Measurements from ENCODE around the gene ADGRB2. TPM values are rescaled to one million over a fixed set of nuclear protein-coding genes. Genes with fewer than 3 reads are reported as not detected.

The ADGRB2 gene
- total and polyA plus RNA-seq, 2 donors (not counting 1 experiment from before 2014, with no cell fraction given), result 4.4 to 10.4 TPM

- no peaks in the 10 kb centered on the region for H3K9me3 ChIP-seq (ENCODE audit: control insufficient read depth, insufficient read depth, low read depth, low read length)
- H3K4me1 ChIP-seq (ENCODE audit: control insufficient read depth, extremely low read depth, insufficient read depth, low read length), result peaks cover 5% of the 10 kb centered on the region
- H2AFZ ChIP-seq (ENCODE audit: low read length), result no peak overlapping the region
- no peaks in the 10 kb centered on the region for H3K79me2 ChIP-seq (ENCODE audit: control insufficient read depth, insufficient read depth, low read length)
- no peaks in the 10 kb centered on the region for H4K20me1 ChIP-seq (ENCODE audit: control insufficient read depth, extremely low read depth, insufficient read depth, low read length)
- no peak for DNase-seq (ENCODE audit: low read depth in 2 of 2)
- H3K36me3 ChIP-seq (ENCODE audit: control insufficient read depth, insufficient read depth, low read length), result no peaks in the 10 kb centered on the region
- TF ChIP-seq CTCF (conservative IDR thresholded peaks at IDR 0.05 in 1 of 2, IDR thresholded peaks at IDR 0.05 in 1 of 2; ENCODE audit: low read depth in 1 of 2, low read length in 2 of 2), result no peak
- TF ChIP-seq EZH2 (IDR thresholded peaks at IDR 0.05; ENCODE audit: low read length, missing control alignments), result no peak
- H3K9ac ChIP-seq (ENCODE audit: insufficient read depth, low read length), result no peak overlapping the region
- H3K27me3 ChIP-seq (ENCODE audit: control insufficient read depth, insufficient read depth, low read length), result no peaks in the 10 kb centered on the region
- H3K27ac ChIP-seq (ENCODE audit: insufficient read depth, low read length), result no peak overlapping the region
- H3K4me2 ChIP-seq (ENCODE audit: extremely low read depth, insufficient read depth, low read length), result no peak overlapping the region
- H3K4me3 ChIP-seq (replicated peaks in 1 of 4; ENCODE audit: control extremely low read depth in 1 of 4, insufficient read depth in 1 of 4, low read depth in 3 of 4, low read length in 4 of 4), result no peak overlapping the region
These were observed 15.8 kb downstream of the ADGRB2 start for GRCh38 chr1:31748365-31748764.

GRCh38 chr1:31747304-31747703 lies 16.8 kb downstream of the ADGRB2 start:
- no peaks in the 10 kb centered on the region for H3K9me3 ChIP-seq (ENCODE audit: control insufficient read depth, insufficient read depth, low read depth, low read length)
- H3K27me3 ChIP-seq (ENCODE audit: control insufficient read depth, insufficient read depth, low read length), result no peaks in the 10 kb centered on the region
- DNase-seq (ENCODE audit: low read depth in 2 of 2), result no peak
- H3K36me3 ChIP-seq (ENCODE audit: control insufficient read depth, insufficient read depth, low read length), result no peaks in the 10 kb centered on the region
- H3K4me1 ChIP-seq (ENCODE audit: control insufficient read depth, extremely low read depth, insufficient read depth, low read length), result peaks cover 5% of the 10 kb centered on the region
- no peaks in the 10 kb centered on the region for H4K20me1 ChIP-seq (ENCODE audit: control insufficient read depth, extremely low read depth, insufficient read depth, low read length)
- H3K27ac ChIP-seq (ENCODE audit: insufficient read depth, low read length), result no peak overlapping the region
- H3K79me2 ChIP-seq (ENCODE audit: control insufficient read depth, insufficient read depth, low read length), result no peaks in the 10 kb centered on the region
- no peak overlapping the region for H3K9ac ChIP-seq (ENCODE audit: insufficient read depth, low read length)
- H2AFZ ChIP-seq (ENCODE audit: low read length), result no peak overlapping the region
- H3K4me3 ChIP-seq (replicated peaks in 1 of 4; ENCODE audit: control extremely low read depth in 1 of 4, insufficient read depth in 1 of 4, low read depth in 3 of 4, low read length in 4 of 4), result no peak overlapping the region
- no peak overlapping the region for H3K4me2 ChIP-seq (ENCODE audit: extremely low read depth, insufficient read depth, low read length)
- TF ChIP-seq CTCF (conservative IDR thresholded peaks at IDR 0.05 in 1 of 2, IDR thresholded peaks at IDR 0.05 in 1 of 2; ENCODE audit: low read depth in 1 of 2, low read length in 2 of 2) (no peak), EZH2 (IDR thresholded peaks at IDR 0.05; ENCODE audit: low read length, missing control alignments) (no peak)

DNA sequence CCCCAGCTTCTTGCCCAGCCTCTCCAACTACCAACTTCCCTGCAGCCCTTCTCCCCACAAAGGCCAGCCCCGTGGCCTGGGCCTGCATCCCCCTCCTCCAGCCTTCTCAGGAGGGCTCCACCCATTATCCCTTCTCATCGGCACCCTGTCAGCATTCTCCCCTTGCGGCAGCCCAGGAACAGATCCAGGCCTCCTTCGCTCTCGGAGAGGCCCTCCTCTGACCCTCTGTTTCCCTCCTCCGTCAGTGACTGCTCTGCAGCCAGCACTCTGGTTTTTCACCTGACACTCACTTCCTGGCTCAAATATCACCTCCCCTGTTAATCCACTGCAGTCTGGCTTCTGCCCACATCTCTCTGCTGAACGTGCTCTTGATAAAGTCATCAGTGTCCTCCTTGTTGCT lies 17.5 kb downstream of the ADGRB2 start:
- H3K27ac ChIP-seq (ENCODE audit: insufficient read depth, low read length), result no peak overlapping the region
- H3K9me3 ChIP-seq (ENCODE audit: control insufficient read depth, insufficient read depth, low read depth, low read length), result no peaks in the 10 kb centered on the region
- no peak overlapping the region for H3K9ac ChIP-seq (ENCODE audit: insufficient read depth, low read length)
- H3K4me3 ChIP-seq (replicated peaks in 1 of 4; ENCODE audit: control extremely low read depth in 1 of 4, insufficient read depth in 1 of 4, low read depth in 3 of 4, low read length in 4 of 4), result no peak overlapping the region
- no peak overlapping the region for H2AFZ ChIP-seq (ENCODE audit: low read length)
- H3K27me3 ChIP-seq (ENCODE audit: control insufficient read depth, insufficient read depth, low read length), result no peaks in the 10 kb centered on the region
- H3K4me1 ChIP-seq (ENCODE audit: control insufficient read depth, extremely low read depth, insufficient read depth, low read length), result peaks cover 5% of the 10 kb centered on the region
- H4K20me1 ChIP-seq (ENCODE audit: control insufficient read depth, extremely low read depth, insufficient read depth, low read length), result no peaks in the 10 kb centered on the region
- no peak for DNase-seq (ENCODE audit: low read depth in 2 of 2)
- no peaks in the 10 kb centered on the region for H3K36me3 ChIP-seq (ENCODE audit: control insufficient read depth, insufficient read depth, low read length)
- H3K79me2 ChIP-seq (ENCODE audit: control insufficient read depth, insufficient read depth, low read length), result no peaks in the 10 kb centered on the region
- H3K4me2 ChIP-seq (ENCODE audit: extremely low read depth, insufficient read depth, low read length), result no peak overlapping the region
- TF ChIP-seq CTCF (conservative IDR thresholded peaks at IDR 0.05 in 1 of 2, IDR thresholded peaks at IDR 0.05 in 1 of 2; ENCODE audit: low read depth in 1 of 2, low read length in 2 of 2), result no peak
- no peak for TF ChIP-seq EZH2 (IDR thresholded peaks at IDR 0.05; ENCODE audit: low read length, missing control alignments)
